HG03135 (cell line): ENCODE results near the gene RNF14.
"Not testable (repeated sequence)": the region's sequence is repeated elsewhere in the genome, so short reads cannot be mapped to it uniquely, and the experiment has no call there.

Experiments
- ATAC-seq: cut with Tn5 transposase; IDR thresholded peaks from one replicate; pipeline ENCODE4 v1.9.1; 2021; ENCODE audit warnings: mild to moderate bottlenecking, moderate library complexity; ENCODE audit not compliant: unreplicated experiment

Gene RNF14

GRCh38 chr5:142012792-142013388 is 44.0 kb downstream of the RNF14 start, which contains the start of gene GNPDA1:
Gene GNPDA1 (minus strand): TSS chr5:142013027. CDS start chr5:142012035, 992 bp downstream.
- peak; percentile 47 for ATAC-seq

GRCh38 chr5:142013734-142014521 is 45.0 kb downstream of the RNF14 start:
- no peak for ATAC-seq

GRCh38 chr5:142014911-142015584 is 46.1 kb downstream of the RNF14 start:
- ATAC-seq, result peak; percentile 29

GRCh38 chr5:142015781-142016533 is 47.1 kb downstream of the RNF14 start:
- ATAC-seq, result peak; percentile 39

- ATAC-seq, result peak; percentile 44
These were observed 47.7 kb downstream of the RNF14 start for GRCh38 chr5:142016556-142016955.

- ATAC-seq, result no peak
These were observed 49.0 kb downstream of the RNF14 start for GRCh38 chr5:142017832-142018427.

GRCh38 chr5:142020122-142020659 is 51.3 kb downstream of the RNF14 start:
- no peak for ATAC-seq

- no peak for ATAC-seq
These were observed 54.9 kb downstream of the RNF14 start for GRCh38 chr5:142023836-142024235.

GRCh38 chr5:142024771-142025304 is 55.9 kb downstream of the RNF14 start:
- peak; percentile 100 for ATAC-seq

- no peak for ATAC-seq
These were observed 56.7 kb downstream of the RNF14 start for GRCh38 chr5:142025637-142026036.

- ATAC-seq, result no peak
These were observed 63.2 kb downstream of the RNF14 start for GRCh38 chr5:142032150-142032549.

- ATAC-seq, result no peak
These were observed 64.1 kb downstream of the RNF14 start for GRCh38 chr5:142032747-142033631.

- not testable (repeated sequence) for ATAC-seq
These were observed 65.0 kb downstream of the RNF14 start for GRCh38 chr5:142033632-142034567.

GRCh38 chr5:142034994-142035393 is 66.1 kb downstream of the RNF14 start:
- ATAC-seq, result no peak

GRCh38 chr5:142036918-142037317 is 68.0 kb downstream of the RNF14 start:
- no peak for ATAC-seq

- ATAC-seq, result not testable (repeated sequence)
These were observed 68.7 kb downstream of the RNF14 start for GRCh38 chr5:142037599-142037998.

GRCh38 chr5:142038735-142039134 is 69.8 kb downstream of the RNF14 start:
- ATAC-seq, result no peak
